ENCODE measurements around the gene CDC42EP3.
A peak's percentile ranks its signal among the peaks of the same experiment; 100 is the strongest.

CDC42EP3 gene

DNA sequence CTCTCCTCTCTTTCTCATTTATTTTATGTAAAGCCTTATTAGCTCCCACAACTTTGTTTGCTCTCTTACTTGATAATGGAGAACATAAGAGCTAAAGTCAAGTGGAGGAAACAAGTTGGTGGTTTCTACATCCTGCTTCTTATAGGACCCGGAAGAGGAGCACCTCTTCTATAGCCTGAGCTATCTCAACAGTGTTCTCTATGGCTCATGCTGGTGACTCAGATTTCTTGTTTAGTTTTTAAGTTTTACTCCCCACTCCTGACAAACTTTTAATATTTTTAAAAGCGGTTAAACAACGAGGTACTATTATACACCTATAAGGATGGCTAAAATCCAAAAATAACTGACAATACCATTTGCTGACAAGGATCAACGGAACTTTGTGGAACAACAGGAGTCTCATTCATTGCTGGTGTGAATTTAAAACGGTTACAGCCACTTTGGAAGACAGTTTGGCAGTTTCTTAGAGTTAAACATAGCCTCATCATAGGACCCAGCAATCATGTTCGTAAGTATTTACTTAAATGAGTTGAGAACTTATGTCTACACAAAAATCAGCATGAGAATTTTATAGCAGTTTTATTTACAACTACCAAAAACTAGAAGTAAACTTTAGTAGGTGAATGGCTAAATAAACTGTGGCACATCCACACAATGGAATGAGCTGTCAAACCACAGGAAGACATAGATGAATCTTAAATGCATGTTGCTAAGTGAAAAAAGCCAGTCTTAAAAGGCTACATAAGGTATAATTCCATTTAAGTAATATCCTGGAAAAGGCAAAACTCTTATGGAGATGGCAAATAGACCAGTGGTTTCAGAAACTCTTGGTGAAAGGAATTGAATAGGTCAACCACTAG, 12.7 kb upstream of the CDC42EP3 start:
- no peak for DNase-seq (ENCODE audit: low spot score)

GRCh38 chr2:37683241-37683640, 11.8 kb upstream of the CDC42EP3 start:
- no peak for DNase-seq (ENCODE audit: low spot score)

- DNase-seq (ENCODE audit: low spot score), result no peak
Measured at GRCh38 chr2:37682473-37682872, 11.0 kb upstream of the CDC42EP3 start.

DNA sequence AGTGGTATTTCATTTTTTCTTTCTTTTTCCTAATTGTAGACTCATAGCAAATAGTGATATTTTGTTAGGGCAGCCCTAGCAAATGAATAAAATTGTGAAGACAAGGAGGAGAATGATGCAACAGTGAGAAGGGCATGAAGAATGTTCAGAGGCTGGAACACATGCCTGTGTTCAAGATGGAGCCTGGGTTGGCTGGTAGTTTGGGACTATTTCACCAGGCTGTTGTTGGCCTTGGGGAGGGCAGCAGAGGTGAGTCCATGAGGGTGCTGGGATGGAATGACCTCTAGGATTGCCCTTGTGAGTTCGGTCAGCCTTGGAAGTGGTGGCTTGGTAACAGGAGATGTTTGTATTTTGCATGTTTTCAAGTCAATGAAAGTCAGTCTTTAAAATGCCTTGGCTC, 10.1 kb upstream of the CDC42EP3 start:
- DNase-seq (ENCODE audit: low spot score), result no peak

DNA sequence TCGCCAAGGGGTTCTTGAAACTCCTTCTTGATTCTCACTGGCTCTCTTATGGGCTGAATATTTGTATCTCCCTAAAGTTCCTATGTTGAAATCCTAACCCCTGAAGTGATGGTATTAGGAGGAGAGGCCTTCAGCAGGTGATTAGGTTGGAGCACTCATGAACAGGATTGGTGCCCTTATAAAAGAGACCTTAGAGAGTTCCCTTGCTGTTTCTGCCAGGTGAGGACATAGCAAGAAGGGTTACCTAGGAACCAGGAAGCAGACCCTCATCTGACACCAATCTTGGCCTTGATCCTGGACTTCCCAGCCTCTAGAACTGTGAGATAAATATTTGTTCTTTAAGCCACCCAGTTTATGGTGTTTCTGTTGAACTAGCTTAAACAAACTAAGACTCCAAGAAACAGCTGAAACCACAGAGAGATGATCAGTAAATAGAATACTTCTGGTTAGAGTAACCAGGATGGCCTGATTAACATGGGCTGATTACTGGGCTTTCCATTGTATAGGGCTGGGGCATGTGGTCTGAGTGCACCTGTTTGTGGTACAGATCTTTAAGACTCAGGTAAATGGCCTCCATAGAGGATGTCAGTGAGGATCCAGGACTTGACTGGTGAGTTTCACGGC, 7.7 kb upstream of the CDC42EP3 start:
- no peak for DNase-seq (ENCODE audit: low spot score)

DNA sequence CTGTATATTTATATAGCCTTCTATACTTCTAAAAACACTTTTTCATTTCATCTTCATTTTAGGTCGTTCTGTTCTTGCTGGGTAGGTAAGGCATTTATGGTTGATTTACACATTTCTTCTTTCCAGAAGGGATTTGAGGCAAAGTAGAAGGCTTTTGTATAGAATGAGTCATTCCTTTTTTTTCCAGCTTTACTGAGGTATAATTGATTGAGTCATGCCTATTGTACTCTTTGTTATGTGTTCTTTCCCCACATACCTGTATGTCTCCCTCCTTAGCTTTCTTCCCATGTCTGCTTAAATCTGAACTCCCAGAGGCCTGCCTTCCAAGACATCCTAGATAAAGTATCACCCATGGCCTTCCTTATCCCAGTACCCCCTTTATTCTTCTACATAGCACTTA, 4.8 kb upstream of the CDC42EP3 start:
- no peak for DNase-seq (ENCODE audit: low spot score)

DNA sequence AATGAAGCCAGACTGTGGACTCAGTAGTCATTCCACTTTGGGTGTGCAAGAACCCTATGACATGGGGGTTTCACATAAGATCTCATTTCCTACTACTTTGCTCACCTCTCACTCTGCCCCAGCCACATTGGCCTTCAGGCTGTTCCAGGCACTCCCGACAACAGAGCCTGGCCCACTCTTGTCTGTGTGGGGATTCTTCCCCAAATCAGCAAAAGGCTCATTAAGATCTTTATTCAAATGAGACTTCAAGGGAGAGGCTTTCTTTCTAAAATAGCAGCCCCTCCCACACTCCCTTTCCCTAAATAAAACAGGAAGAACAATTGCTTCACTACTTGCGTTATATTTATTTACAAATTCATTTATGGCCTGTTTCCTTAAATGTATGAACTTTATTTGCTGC, 3.5 kb upstream of the CDC42EP3 start:
- no peak for DNase-seq (ENCODE audit: low spot score)

GRCh38 chr2:37672870-37673184, 1.4 kb upstream of the CDC42EP3 start:
- DNase-seq (ENCODE audit: low spot score), result no peak

- DNase-seq (ENCODE audit: low spot score), result peak; percentile 93
Measured at GRCh38 chr2:37672104-37672869, 845 bp upstream of the CDC42EP3 start.

GRCh38 chr2:37671816-37672103, 318 bp upstream of the CDC42EP3 start:
- DNase-seq (ENCODE audit: low spot score), result no peak

DNA sequence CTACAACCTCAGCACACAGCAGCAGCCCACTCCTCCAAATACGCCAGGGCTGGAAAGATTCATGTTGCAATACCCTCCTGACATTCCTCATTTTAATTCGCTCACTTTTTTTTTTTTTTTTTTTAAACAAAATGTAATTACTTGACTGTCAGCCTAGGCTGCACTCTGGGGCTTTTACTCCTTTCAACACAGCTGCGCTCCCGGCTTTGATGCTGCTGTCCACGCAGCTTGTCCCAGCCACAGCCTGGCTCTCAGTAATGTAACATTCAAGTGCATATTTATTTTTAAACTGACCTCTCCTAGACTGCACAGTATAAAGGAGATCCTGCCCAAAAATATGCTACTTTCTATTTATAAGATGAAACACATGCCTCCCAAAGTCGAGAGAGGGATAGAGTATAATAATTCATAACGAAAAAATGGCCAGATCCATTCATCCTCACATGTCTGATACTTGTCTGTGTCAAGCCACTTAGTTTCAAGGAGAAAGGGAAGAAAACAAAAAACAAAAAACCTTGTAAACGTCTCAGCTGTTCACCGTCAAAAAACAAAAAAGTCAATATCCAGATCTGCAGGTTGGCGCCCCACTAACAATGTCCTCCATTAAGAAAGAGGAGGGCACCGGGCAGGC, 949 bp downstream of the CDC42EP3 start:
- DNase-seq (ENCODE audit: low spot score), result no peak

DNA sequence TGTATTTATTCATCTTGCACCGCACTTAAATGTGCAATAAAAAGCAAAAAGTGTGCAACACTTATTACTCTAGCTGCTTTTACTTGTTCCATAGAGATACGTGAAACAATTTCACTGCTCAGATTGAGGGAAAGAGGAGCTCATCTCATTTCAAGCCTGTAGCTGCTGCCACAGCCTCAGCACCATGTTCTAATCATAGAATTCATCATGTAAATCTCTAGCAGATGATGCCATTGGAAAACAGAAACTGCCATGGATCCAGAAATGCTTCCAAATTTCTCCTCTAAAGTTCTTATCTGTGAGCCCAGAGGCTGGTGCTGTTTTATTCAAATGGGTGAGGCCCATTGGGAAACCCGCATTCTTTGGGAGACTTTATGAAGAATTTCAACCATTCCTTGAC, 2.0 kb downstream of the CDC42EP3 start:
- DNase-seq (ENCODE audit: low spot score), result no peak

DNA sequence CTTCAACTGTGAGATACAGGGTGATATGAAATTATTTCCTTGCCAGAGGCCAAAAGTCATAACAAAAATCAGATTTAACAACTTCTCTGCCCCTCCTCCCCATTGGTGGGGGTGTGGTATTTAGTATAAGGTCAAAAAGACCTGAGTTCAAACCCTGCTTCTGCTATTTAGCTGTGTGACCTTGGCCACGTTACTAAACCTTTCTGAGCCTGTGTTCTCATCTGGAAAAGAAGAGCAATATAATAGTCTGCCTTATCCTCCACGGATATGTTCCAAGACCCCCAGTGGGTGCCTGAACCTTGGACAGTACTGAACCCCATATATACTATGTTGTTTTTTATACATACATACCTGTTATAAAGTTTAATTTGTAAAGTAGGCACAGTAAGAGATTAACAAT, 3.7 kb downstream of the CDC42EP3 start:
- no peak for DNase-seq (ENCODE audit: low spot score)

DNA sequence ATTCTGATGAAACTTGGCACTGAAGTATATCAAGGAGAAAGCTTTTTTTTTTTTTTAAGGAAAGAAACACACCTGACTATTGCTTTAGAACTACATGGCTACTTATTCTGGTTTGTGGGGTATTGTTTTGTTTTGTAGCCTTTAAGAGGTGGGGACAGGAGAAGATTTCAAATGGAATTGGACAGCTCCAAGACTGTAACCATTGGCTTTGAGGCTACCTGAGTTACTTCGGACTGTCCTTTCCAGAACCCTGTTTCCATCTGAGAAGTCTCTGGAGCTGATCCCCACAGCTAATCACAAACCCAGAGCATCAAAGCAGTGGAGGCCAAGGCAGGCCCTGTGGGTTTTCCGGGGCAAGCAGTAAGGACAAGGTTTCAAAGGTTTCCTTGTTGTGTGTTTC, 4.7 kb downstream of the CDC42EP3 start:
- no peak for DNase-seq (ENCODE audit: low spot score)

DNA sequence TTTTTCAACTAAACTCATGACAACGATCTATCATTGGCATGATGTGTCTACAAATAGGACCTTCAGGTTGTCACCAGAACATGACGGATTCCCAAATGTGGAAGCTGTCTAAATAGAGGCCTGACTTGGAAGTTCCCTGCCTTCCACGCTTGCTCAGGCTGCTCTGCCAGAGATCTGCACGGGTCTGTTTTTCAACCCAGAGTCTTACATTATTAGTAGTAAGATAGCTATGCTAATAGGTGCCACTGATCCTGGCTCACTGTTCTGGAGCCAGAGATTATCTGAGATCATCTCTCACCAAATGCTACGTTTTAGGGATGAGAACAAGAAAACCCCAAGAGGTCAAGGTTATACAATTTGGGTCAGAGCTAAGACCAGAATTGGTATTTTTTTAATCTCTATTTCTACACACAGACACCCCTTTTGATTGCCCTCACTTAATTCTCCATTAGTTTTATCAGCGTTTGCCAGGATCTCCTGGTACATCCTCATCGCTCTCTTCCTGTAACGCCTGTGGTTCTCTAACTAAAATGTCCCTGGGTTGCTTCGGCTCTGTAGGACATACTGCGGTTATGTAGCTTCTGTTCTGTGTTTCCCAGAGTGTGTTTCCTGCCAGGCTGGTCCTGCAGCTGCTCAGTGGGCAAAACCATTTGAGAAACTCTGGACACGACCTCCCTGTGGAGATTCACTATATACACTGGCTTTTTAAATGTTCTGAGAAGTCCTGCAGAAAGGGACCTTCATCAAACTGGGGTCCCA, 5.7 kb downstream of the CDC42EP3 start:
- no peak for DNase-seq (ENCODE audit: low spot score)

DNA sequence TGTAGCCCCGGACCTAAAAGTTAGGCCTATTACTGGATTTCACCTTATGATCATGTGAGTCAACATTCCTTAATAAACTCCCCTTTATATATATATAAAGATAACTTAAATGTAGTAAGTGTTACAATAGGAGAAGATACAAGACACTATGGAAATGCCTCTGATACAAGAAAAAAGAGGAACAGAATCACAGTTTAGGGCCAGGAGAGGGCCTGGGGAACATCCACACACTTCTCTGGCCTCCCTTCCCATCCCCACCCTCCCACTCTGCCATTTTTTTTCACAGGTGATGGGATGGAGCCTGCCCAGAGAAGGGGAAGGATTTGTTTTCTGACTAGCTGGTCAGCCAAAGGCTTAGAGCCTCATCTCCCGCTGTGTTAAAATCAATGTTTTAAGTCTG, 6.4 kb downstream of the CDC42EP3 start:
- DNase-seq (ENCODE audit: low spot score), result no peak

- DNase-seq (ENCODE audit: low spot score), result no peak
Measured at GRCh38 chr2:37664231-37664643, 7.2 kb downstream of the CDC42EP3 start.

DNA sequence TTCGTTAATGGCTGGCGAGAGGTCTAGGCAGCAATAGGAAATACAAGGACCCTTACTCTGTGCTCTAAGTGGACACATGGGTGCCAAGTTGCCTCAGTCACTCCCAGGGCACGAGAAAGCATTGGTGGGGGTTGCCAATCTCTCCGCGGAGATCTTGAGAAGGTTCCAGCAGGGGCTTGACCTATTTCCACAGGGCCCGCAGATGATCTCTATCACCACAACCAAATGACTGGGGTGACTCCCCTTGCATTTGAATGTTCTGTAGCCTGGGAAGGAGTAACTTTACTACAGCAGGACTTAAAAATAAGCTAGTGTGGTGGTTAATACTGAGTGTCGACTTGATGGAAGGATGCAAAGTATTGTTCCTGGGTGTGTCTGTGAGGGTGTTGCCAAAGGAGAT, 8.1 kb downstream of the CDC42EP3 start:
- no peak for DNase-seq (ENCODE audit: low spot score)

- DNase-seq (ENCODE audit: low spot score), result no peak
Measured at GRCh38 chr2:37659723-37660122, 11.7 kb downstream of the CDC42EP3 start.

DNA sequence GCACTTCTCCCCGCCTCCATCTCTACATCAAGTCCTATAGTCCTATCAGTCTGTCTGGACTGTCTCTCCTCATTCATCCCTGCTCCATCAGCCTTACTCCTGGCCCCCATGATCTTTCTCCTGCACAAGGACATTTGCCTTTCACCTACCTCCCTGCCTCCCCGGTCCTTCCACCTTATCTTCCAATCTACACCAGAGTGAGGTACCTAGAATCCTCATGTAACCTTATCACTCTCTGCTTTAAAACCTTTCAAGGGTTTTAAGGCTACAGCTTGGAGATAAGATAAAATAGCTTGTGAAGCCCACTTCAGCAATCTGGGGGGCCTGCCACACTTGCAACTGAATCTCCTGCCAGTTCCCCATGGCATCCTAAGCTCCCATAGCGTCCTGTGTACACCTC, 12.8 kb downstream of the CDC42EP3 start:
- DNase-seq (ENCODE audit: low spot score), result no peak

- DNase-seq (ENCODE audit: low spot score), result no peak
Measured at GRCh38 chr2:37657471-37657870, 14.0 kb downstream of the CDC42EP3 start.

Measured in ecto neural progenitor cell (in vitro differentiated cells).